Psoas muscle (tissue), 8 donors: Measurements from ENCODE around the gene CEP350. TPM values are rescaled to one million over a fixed set of nuclear protein-coding genes. Genes with fewer than 3 reads are reported as not detected.
"Not testable (repeated sequence)": the region's sequence is repeated elsewhere in the genome, so short reads cannot be mapped to it uniquely, and the experiment has no call there.

Experiments
- ATAC-seq, 4 donors: fragments of 200-7000 bp; cut with Tn5 transposase; one replicate each; pipeline ENCODE4 v1.9.1; 2020; ENCODE audit warnings: moderate library complexity in 3 of 4, mild to moderate bottlenecking in 2 of 4
- DNase-seq, 2 donors: peaks; one replicate each; pipeline ENCODE4 v3.0.0-alpha.2; 2020
- H3K27ac ChIP-seq: fragments of 200-600 bp; one replicate; pipeline ENCODE4 v1.8.0; 2022
- H3K27me3 ChIP-seq, 3 donors: fragments of 200-600 bp in 1 of 3; one replicate each; pipeline versions ENCODE4 v1.6.1 to v1.8.0; 2013 to 2022; ENCODE audit warnings: low read length in 2 of 3, mild to moderate bottlenecking in 2 of 3, moderate library complexity in 1 of 3; ENCODE audit not compliant: insufficient read depth in 3 of 3
- H3K36me3 ChIP-seq, 2 donors: fragments of 200-600 bp in 1 of 2; one replicate each; pipeline versions ENCODE4 v1.6.1 to v1.8.0; 2013 to 2022; ENCODE audit warnings: low read depth in 1 of 2, mild to moderate bottlenecking in 1 of 2, moderate library complexity in 1 of 2; ENCODE audit not compliant: insufficient read depth in 1 of 2
- H3K4me1 ChIP-seq: fragments of 200-600 bp; one replicate; pipeline ENCODE4 v1.8.0; 2022
- H3K4me3 ChIP-seq: fragments of 200-600 bp; one replicate; pipeline ENCODE4 v1.8.0; 2022; ENCODE audit warnings: mild to moderate bottlenecking
- H3K9me3 ChIP-seq: fragments of 200-600 bp; one replicate; pipeline ENCODE4 v1.8.0; 2022
- WGBS, 3 donors: extraction: QIAGEN DNeasy Blood & Tissue Kit; methylation state at CpG; one replicate each; pipeline versions ENCODE4 v1.1.6 to v1.1.7; 2013; 5-methylcytosine and 5-hydroxymethylcytosine counted together
- intact Hi-C, 2 donors: fragments of 100-400 bp; cut with DNase I; formaldehyde crosslinking; loops; one replicate each; pipeline versions ENCODE4 v1.11.0 to v1.14.2; 2022
- polyA plus RNA-seq, 3 donors: library from polyadenylated mRNA; stranded (reverse); fragments of 200-250 nt; gene quantifications; one replicate each; pipeline ENCODE4 v1.2.3, GENCODE V29; 2013
- total RNA-seq, 4 donors: library from RNA; stranded (reverse); fragmentation: NEBNext Ultra II Directional in 2 of 4; extraction: Animal tissue kit (Norgen Biotek cat#: 25700) in 2 of 4; gene quantifications; one replicate each; pipeline versions ENCODE4 v1.2.1 to v1.2.4, GENCODE V29; 2021 to 2023
- TF ChIP-seq, protein P1 (sequence below): fragments of 200-600 bp; IDR thresholded peaks from one replicate; pipeline ENCODE4 v1.8.0; 2022; ENCODE audit warnings: antibody characterized with exemption
- donor health status: healthy with polysubstance abuse.
- donor health status: DM: no; HTN: no; CAD: no; lungs with moderate emphysema.
- donor health status: Bipolar disorder and iron deficiency.
- donor health status: healthy.
- donor health status: DM: yes; HTN: yes; CAD: no.
- donor health status: DM: no; HTN: no; CAD: no.
- donor health status: DM: no; HTN: no; CAD: no.
- donor health status: DM: yes; HTN: yes; CAD: no.

CEP350 gene
- total and polyA plus RNA-seq, 7 donors = 5.1 to 65.3 (median 52.8) TPM

DNA sequence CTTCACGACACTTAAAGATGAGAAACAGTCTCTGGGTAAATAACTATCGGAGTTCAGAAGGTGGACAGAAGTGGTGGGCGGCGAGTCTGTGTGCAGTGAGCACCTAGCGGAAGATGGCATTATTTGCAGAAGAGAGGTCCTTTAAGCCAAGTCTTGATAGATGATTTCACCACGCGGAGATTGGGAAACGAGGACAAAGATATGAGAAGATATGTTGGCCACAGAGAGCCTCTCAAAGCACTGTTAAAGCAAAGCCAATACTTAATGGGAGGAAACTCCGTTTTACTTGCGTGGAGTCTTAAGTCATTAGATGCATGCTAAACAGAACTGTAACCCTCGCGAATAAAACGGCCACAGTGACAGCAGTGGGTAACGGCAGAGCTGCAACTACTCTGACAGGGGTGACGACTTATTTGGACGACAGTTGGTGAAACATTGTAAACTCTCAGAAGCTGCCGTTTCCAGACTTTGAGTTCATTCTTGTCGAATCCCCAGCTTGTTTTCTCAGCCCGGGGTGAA is 577 bp upstream of the CEP350 start:
- intact Hi-C loops = loop anchor here (2.0 kb wide), 1 partner anchor 71 kb away; the partner anchor contains the start of gene TOR1AIP1 (in 2 of the 2)
- H3K4me3 ChIP-seq = peak overlapping the region; percentile 97
- TF ChIP-seq, protein P1, sequence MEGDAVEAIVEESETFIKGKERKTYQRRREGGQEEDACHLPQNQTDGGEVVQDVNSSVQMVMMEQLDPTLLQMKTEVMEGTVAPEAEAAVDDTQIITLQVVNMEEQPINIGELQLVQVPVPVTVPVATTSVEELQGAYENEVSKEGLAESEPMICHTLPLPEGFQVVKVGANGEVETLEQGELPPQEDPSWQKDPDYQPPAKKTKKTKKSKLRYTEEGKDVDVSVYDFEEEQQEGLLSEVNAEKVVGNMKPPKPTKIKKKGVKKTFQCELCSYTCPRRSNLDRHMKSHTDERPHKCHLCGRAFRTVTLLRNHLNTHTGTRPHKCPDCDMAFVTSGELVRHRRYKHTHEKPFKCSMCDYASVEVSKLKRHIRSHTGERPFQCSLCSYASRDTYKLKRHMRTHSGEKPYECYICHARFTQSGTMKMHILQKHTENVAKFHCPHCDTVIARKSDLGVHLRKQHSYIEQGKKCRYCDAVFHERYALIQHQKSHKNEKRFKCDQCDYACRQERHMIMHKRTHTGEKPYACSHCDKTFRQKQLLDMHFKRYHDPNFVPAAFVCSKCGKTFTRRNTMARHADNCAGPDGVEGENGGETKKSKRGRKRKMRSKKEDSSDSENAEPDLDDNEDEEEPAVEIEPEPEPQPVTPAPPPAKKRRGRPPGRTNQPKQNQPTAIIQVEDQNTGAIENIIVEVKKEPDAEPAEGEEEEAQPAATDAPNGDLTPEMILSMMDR = peak; percentile 21
- 2 to 4% (median 3%) methylated on average over 19 of the region's 19 CpGs for WGBS, 3 donors
- H3K4me1 ChIP-seq = peaks cover 24% of the 10 kb centered on the region
- H3K27me3 ChIP-seq = no peaks in the 10 kb centered on the region
- H3K36me3 ChIP-seq = no peaks in the 10 kb centered on the region
- DNase-seq = no peak
- H3K27ac ChIP-seq = peak overlapping the region; percentile 99
- peak; percentile 37 to 59 (median 42) for ATAC-seq
- H3K9me3 ChIP-seq = no peaks in the 10 kb centered on the region

DNA sequence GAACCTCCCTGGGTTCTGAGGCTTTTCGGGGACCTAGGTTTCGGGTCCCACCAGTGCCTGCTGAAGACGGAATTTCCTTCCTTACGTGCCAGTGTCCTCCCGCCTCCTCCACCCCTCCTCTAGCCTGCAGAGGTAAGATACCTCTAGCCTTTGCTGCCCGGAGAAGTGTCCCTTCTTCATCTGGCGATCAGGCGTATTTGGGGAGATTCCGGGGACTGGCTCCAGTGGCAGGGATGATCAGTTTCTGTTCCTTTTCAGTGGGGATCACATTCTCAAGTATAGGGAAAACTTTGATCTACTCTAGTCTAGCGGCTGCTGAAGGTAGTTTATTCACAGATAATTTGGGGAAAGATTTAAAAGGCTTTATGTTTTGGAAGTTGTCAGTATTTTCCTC is 674 bp downstream of the CEP350 start:
- 0 to 1% (median 1%) methylated on average over 10 of the region's 10 CpGs for WGBS, 3 donors
- DNase-seq (no peak), ATAC-seq (peak; percentile 2 to 26 (median 22))
- Histone ChIP-seq H3K27me3 (no peaks in the 10 kb centered on the region), H3K36me3 (no peaks in the 10 kb centered on the region), H3K4me3 (peak overlapping the region; percentile 97), H3K4me1 (peaks cover 24% of the 10 kb centered on the region), H3K27ac (peak overlapping the region; percentile 99), H3K9me3 (no peaks in the 10 kb centered on the region)
- intact Hi-C loops = loop anchor here (2.0 kb wide), 1 partner anchor 72 kb away; the partner anchor contains the start of gene TOR1AIP1 (in 2 of the 2)
- TF ChIP-seq, protein P1 = no peak

DNA sequence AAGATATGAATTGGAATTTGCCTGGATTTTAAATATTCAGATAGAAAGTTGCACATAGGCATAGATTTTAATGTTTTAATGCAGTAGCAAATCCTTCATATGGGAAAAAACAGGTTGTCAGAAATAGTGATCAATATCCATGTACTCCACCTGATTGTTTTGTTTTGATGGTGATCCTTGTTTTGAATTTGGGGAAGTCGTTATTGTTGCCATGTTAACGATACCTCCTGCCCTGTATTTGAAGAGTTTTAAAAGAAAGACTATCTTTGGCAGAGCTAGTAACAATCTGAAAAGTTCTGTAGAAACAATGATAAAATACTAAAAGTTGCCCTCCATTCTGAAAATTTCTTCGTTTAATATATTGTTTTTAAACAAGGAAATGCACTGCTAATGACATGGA is 1.1 kb downstream of the CEP350 start:
- ATAC-seq (no peak), DNase-seq (no peak)
- Histone ChIP-seq H3K27ac (peak overlapping the region; percentile 99), H3K4me3 (peak overlapping the region; percentile 97), H3K4me1 (peaks cover 24% of the 10 kb centered on the region), H3K27me3 (no peaks in the 10 kb centered on the region), H3K36me3 (no peaks in the 10 kb centered on the region), H3K9me3 (no peaks in the 10 kb centered on the region)
- intact Hi-C loops = loop anchor here (2.0 kb wide), 1 partner anchor 73 kb away; the partner anchor contains the start of gene TOR1AIP1 (in 2 of the 2)
- WGBS, 3 donors = 1 to 2% (median 1%) methylated on average over 3 of the region's 3 CpGs
- TF ChIP-seq, protein P1 = no peak

DNA sequence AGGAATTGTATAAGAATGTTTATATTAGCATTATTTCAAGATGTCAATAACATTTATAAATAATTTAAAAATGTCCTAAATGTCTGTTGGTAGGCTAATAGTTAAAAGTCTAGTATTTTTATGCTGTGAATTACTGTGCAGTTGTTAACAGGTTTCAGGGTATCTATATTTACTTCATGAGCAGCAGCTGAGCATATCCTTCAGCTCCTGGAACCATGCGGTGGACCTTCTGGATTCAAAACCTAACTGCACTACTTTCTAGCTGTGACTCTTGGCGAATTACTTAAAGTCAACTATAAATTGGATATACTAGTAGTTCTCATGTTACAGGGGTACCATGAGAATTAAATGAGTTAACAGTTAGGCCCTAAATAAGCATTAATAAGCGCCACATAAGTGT is 3.7 kb downstream of the CEP350 start:
- peak overlapping the region; percentile 82 for H3K27ac ChIP-seq
- no peaks in the 10 kb centered on the region for H3K9me3 ChIP-seq
- no peak for DNase-seq
- peak overlapping the region; percentile 97 for H3K4me3 ChIP-seq
- TF ChIP-seq, protein P1 = no peak
- intact Hi-C loops = no loop called here
- no peaks in the 10 kb centered on the region for H3K36me3 ChIP-seq
- ATAC-seq = peak in 2 of 4 donors; percentile 47 to 52
- H3K4me1 ChIP-seq = peaks cover 30% of the 10 kb centered on the region
- WGBS, 3 donors = 39 to 50% (median 42%) methylated on average over 3 of the region's 3 CpGs
- no peaks in the 10 kb centered on the region for H3K27me3 ChIP-seq

DNA sequence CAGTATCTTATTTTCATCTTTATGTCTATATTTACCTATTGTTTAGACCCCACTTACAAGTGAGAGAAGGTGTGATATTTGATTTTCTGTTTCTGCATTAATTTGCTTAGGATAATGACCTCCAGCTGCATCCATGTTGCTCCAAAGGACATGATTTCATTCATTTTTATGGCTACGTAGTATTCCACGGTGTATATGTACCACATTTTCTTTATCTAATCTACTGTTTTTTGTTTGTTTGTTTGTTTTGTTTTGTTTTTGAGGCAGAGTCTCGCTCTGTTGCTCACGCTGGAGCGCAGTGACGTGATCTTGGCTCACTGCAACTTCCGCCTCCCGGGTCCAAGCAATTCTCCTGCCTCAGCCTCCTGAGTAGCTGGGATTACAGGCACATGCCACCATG is 7.6 kb downstream of the CEP350 start:
- ATAC-seq, H3K4me3 ChIP-seq, intact Hi-C loops, DNase-seq, H3K27me3 ChIP-seq, H3K36me3 ChIP-seq, H3K9me3 ChIP-seq, H3K27ac ChIP-seq: not testable (repeated sequence)
- WGBS, 3 donors = 97 to 100% (median 98%) methylated on average over 8 of the region's 8 CpGs
- H3K4me1 ChIP-seq = peaks cover 31% of the 10 kb centered on the region
